ENCODE measurements around the gene SLC25A52. TPM values are rescaled to one million over a fixed set of nuclear protein-coding genes. Genes with fewer than 3 reads are reported as not detected.

The SLC25A52 gene
- total and polyA plus RNA-seq, 10 donors: 0.09 to 1.4 TPM; not detected in 8

GRCh38 chr18:31723990-31724711 lies 36.5 kb downstream of the SLC25A52 start:
- WGBS, 5 donors: 10 to 34% (median 21%) methylated on average over 37 to 43 of the region's 43 CpGs
- TF ChIP-seq POLR2A (IDR thresholded peaks at IDR 0.05) (no peak), CTCF (IDR thresholded peaks at IDR 0.05 in 8 of 11, conservative IDR thresholded peaks at IDR 0.05 in 3 of 11) (no peak), POLR2AphosphoS5 (IDR thresholded peaks at IDR 0.05) (no peak)

GRCh38 chr18:31723639-31723989 lies 37.1 kb downstream of the SLC25A52 start:
- H3K27me3 ChIP-seq (replicated peaks in 1 of 7): peaks cover 0 to 54% (median 12%) of the 10 kb centered on the region in 7 donors
- H3K4me1 ChIP-seq: peaks cover 0 to 14% (median 6%) of the 10 kb centered on the region in 6 donors
- DNase-seq: no peak
- TF ChIP-seq POLR2A (IDR thresholded peaks at IDR 0.05) (no peak), CTCF (IDR thresholded peaks at IDR 0.05 in 8 of 11, conservative IDR thresholded peaks at IDR 0.05 in 3 of 11) (no peak), POLR2AphosphoS5 (IDR thresholded peaks at IDR 0.05) (no peak)
- H3K9me3 ChIP-seq: peaks cover 0 to 11% (median 4%) of the 10 kb centered on the region in 8 donors
- intact Hi-C loops (cut with DNase I; ENCODE audit: low total_unique reads): loop anchor here (2.0 kb wide), 1 partner anchor 169 kb away; no protein-coding TSS in a partner anchor
- H3K36me3 ChIP-seq: no peaks in the 10 kb centered on the region
- H3K4me3 ChIP-seq: peak overlapping the region in 7 of 8 donors; percentile 31 to 63 (median 35)
- 55 to 72% (median 61%) methylated on average over 7 of the region's 7 CpGs for WGBS, 5 donors
- H3K27ac ChIP-seq: peak overlapping the region in 1 of 8 donors; percentile 37

More at GRCh38 chr18:31723990-31724711, 36.5 kb downstream of the SLC25A52 start:
- no peak for DNase-seq
- peak overlapping the region in 1 of 8 donors; percentile 37 for H3K27ac ChIP-seq
- intact Hi-C loops (cut with DNase I; ENCODE audit: low total_unique reads): loop anchor here (2.0 kb wide), 1 partner anchor 169 kb away; no protein-coding TSS in a partner anchor
- H3K9me3 ChIP-seq: peaks cover 0 to 7% (median 2%) of the 10 kb centered on the region in 8 donors
- peaks cover 0 to 54% (median 12%) of the 10 kb centered on the region in 7 donors for H3K27me3 ChIP-seq (replicated peaks in 1 of 7)
- no peaks in the 10 kb centered on the region for H3K36me3 ChIP-seq
- peak overlapping the region; percentile 19 to 63 (median 34) for H3K4me3 ChIP-seq
- peaks cover 0 to 14% (median 6%) of the 10 kb centered on the region in 6 donors for H3K4me1 ChIP-seq

- Histone ChIP-seq H3K4me3 (no peak overlapping the region), H3K4me1 (peaks cover 0 to 14% (median 6%) of the 10 kb centered on the region in 6 donors), H3K36me3 (no peaks in the 10 kb centered on the region), H3K27ac (no peak overlapping the region), H3K9me3 (peaks cover 0 to 12% (median 4%) of the 10 kb centered on the region in 8 donors), H3K27me3 (replicated peaks in 1 of 7) (peaks cover 0 to 42% (median 12%) of the 10 kb centered on the region in 7 donors)
- peak; percentile 79 for DNase-seq
- intact Hi-C loops (cut with DNase I; ENCODE audit: low total_unique reads): loop anchor here (2.0 kb wide), 1 partner anchor 168 kb away; no protein-coding TSS in a partner anchor
- WGBS, 5 donors: 29 to 39% (median 31%) methylated on average over 7 of the region's 7 CpGs
- TF ChIP-seq CTCF (IDR thresholded peaks at IDR 0.05 in 8 of 11, conservative IDR thresholded peaks at IDR 0.05 in 3 of 11) (peak; percentile 38 to 93 (median 76)), POLR2A (IDR thresholded peaks at IDR 0.05) (no peak)
These were observed 38.2 kb downstream of the SLC25A52 start for GRCh38 chr18:31722369-31722957.

- intact Hi-C loops (cut with DNase I; ENCODE audit: low total_unique reads): no loop called here
These were observed 39.1 kb downstream of the SLC25A52 start for GRCh38 chr18:31721601-31722000.

More at GRCh38 chr18:31721601-31722000, 39.1 kb downstream of the SLC25A52 start:
- H3K9me3 ChIP-seq: peaks cover 0 to 12% (median 4%) of the 10 kb centered on the region in 8 donors
- peaks cover 0 to 14% (median 6%) of the 10 kb centered on the region in 6 donors for H3K4me1 ChIP-seq
- 84 to 98% (median 94%) methylated on average over 3 of the region's 3 CpGs for WGBS, 5 donors
- no peak overlapping the region for H3K4me3 ChIP-seq
- no peak for TF ChIP-seq CTCF (IDR thresholded peaks at IDR 0.05 in 8 of 11, conservative IDR thresholded peaks at IDR 0.05 in 3 of 11)
- TF ChIP-seq POLR2A (IDR thresholded peaks at IDR 0.05): no peak
- TF ChIP-seq POLR2AphosphoS5 (IDR thresholded peaks at IDR 0.05): no peak
- H3K27ac ChIP-seq: no peak overlapping the region
- H3K36me3 ChIP-seq: no peaks in the 10 kb centered on the region
- H3K27me3 ChIP-seq (replicated peaks in 1 of 7): peaks cover 0 to 37% (median 10%) of the 10 kb centered on the region in 7 donors
- DNase-seq: no peak
